ENCODE measurements around the gene SMOC1. TPM values are rescaled to one million over a fixed set of nuclear protein-coding genes. Genes with fewer than 3 reads are reported as not detected.

SMOC1 gene
- total and polyA plus RNA-seq, 2 of the 8 experiments (the other 6 are each of a cell fraction or from before 2014, with no cell fraction given), result 1.6 to 2.4 TPM

DNA sequence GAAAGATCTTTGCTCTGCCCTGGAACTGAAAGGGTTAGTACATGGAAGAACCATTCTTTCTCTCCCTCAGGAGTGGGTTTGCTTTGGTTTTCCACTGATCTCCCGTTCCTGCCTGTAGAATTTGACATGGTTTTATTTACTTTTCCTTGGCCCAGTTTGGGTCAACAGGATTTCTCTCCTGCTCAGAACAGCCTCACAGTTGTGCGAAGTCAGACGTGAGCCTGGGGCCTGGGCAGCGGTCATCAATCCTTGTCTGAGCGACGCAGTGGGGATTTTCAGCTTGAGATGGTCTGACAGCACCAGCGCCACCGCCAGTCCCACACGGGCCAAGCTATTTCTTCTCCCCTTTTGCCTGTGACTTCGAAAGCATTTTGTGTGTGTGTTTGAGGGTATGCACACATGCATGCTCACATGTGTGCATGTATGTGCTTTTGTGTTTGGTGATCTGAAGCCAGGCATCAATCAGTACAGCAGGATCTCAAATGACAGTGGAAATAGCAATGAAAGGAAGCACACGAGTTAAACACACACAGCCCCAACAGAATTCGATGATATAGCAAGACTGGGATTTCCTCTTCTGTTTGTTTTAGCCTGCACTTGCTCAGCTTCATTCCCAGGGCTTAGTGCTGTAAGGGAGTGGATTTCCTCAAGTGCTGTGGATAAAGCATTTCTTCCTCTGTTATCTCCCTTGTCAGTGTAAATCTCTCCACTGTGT, 58.3 kb downstream of the SMOC1 start (continued):
- TF ChIP-seq, protein P1, sequence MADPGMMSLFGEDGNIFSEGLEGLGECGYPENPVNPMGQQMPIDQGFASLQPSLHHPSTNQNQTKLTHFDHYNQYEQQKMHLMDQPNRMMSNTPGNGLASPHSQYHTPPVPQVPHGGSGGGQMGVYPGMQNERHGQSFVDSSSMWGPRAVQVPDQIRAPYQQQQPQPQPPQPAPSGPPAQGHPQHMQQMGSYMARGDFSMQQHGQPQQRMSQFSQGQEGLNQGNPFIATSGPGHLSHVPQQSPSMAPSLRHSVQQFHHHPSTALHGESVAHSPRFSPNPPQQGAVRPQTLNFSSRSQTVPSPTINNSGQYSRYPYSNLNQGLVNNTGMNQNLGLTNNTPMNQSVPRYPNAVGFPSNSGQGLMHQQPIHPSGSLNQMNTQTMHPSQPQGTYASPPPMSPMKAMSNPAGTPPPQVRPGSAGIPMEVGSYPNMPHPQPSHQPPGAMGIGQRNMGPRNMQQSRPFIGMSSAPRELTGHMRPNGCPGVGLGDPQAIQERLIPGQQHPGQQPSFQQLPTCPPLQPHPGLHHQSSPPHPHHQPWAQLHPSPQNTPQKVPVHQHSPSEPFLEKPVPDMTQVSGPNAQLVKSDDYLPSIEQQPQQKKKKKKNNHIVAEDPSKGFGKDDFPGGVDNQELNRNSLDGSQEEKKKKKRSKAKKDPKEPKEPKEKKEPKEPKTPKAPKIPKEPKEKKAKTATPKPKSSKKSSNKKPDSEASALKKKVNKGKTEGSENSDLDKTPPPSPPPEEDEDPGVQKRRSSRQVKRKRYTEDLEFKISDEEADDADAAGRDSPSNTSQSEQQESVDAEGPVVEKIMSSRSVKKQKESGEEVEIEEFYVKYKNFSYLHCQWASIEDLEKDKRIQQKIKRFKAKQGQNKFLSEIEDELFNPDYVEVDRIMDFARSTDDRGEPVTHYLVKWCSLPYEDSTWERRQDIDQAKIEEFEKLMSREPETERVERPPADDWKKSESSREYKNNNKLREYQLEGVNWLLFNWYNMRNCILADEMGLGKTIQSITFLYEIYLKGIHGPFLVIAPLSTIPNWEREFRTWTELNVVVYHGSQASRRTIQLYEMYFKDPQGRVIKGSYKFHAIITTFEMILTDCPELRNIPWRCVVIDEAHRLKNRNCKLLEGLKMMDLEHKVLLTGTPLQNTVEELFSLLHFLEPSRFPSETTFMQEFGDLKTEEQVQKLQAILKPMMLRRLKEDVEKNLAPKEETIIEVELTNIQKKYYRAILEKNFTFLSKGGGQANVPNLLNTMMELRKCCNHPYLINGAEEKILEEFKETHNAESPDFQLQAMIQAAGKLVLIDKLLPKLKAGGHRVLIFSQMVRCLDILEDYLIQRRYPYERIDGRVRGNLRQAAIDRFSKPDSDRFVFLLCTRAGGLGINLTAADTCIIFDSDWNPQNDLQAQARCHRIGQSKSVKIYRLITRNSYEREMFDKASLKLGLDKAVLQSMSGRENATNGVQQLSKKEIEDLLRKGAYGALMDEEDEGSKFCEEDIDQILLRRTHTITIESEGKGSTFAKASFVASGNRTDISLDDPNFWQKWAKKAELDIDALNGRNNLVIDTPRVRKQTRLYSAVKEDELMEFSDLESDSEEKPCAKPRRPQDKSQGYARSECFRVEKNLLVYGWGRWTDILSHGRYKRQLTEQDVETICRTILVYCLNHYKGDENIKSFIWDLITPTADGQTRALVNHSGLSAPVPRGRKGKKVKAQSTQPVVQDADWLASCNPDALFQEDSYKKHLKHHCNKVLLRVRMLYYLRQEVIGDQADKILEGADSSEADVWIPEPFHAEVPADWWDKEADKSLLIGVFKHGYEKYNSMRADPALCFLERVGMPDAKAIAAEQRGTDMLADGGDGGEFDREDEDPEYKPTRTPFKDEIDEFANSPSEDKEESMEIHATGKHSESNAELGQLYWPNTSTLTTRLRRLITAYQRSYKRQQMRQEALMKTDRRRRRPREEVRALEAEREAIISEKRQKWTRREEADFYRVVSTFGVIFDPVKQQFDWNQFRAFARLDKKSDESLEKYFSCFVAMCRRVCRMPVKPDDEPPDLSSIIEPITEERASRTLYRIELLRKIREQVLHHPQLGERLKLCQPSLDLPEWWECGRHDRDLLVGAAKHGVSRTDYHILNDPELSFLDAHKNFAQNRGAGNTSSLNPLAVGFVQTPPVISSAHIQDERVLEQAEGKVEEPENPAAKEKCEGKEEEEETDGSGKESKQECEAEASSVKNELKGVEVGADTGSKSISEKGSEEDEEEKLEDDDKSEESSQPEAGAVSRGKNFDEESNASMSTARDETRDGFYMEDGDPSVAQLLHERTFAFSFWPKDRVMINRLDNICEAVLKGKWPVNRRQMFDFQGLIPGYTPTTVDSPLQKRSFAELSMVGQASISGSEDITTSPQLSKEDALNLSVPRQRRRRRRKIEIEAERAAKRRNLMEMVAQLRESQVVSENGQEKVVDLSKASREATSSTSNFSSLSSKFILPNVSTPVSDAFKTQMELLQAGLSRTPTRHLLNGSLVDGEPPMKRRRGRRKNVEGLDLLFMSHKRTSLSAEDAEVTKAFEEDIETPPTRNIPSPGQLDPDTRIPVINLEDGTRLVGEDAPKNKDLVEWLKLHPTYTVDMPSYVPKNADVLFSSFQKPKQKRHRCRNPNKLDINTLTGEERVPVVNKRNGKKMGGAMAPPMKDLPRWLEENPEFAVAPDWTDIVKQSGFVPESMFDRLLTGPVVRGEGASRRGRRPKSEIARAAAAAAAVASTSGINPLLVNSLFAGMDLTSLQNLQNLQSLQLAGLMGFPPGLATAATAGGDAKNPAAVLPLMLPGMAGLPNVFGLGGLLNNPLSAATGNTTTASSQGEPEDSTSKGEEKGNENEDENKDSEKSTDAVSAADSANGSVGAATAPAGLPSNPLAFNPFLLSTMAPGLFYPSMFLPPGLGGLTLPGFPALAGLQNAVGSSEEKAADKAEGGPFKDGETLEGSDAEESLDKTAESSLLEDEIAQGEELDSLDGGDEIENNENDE (IDR thresholded peaks at IDR 0.05; ENCODE audit: insufficient replicate concordance, low read length), result no peak
- TF ChIP-seq SRF (IDR thresholded peaks at IDR 0.05; ENCODE audit: low read depth, low read length) (no peak), GTF2F1 (IDR thresholded peaks at IDR 0.05; ENCODE audit: borderline replicate concordance, low read depth, low read length) (no peak), TEAD4 (IDR thresholded peaks at IDR 0.05; ENCODE audit: low read depth, low read length) (no peak), TBP (IDR thresholded peaks at IDR 0.05; ENCODE audit: low read depth, low read length) (no peak), SP1 (IDR thresholded peaks at IDR 0.05; ENCODE audit: low read depth, low read length) (no peak)

All from H1 (cell line).